WTC11 (cell line): ENCODE data around the gene LIN7A.

Experiments used
- FOXK1 ChIP-seq: sonication (generic); formaldehyde crosslinking; IDR thresholded peaks from 2 replicates; pipeline ENCODE4 v1.8.0; 2022; ENCODE audit warnings: mild to moderate bottlenecking, moderate library complexity, missing genetic modification reagents
- MYBL2 ChIP-seq: sonication (generic); formaldehyde crosslinking; IDR thresholded peaks from 2 replicates; pipeline ENCODE4 v1.8.1; 2023; ENCODE audit warnings: mild to moderate bottlenecking, moderate library complexity, missing genetic modification reagents
- TF ChIP-seq, protein P1 (sequence below): fragments of 200-600 bp; IDR thresholded peaks from 2 replicates; pipeline ENCODE4 v1.8.0; 2022; ENCODE audit warnings: antibody characterized with exemption

DNA sequence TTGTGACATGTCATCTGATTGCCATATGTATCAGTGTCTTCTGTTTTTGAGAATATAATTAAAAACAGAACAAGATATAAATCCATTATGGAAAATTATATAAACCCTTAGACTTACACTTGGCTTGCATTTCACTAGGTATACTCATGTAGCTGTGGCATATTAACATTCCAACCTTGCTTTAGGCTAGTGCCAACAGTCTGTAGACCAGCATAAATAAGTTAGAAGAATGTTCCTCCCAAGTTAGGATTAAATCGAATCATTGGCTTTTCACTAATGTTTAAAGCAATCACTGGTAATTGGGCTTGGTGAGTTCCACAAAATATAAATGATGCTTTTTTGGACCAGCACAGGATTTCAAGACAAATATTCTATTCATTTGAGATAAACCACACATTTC is 103.0 kb downstream of the LIN7A start:
- TF ChIP-seq FOXK1 (CRISPR knock-in tag) = no peak
- no peak for TF ChIP-seq MYBL2
- TF ChIP-seq, protein P1, sequence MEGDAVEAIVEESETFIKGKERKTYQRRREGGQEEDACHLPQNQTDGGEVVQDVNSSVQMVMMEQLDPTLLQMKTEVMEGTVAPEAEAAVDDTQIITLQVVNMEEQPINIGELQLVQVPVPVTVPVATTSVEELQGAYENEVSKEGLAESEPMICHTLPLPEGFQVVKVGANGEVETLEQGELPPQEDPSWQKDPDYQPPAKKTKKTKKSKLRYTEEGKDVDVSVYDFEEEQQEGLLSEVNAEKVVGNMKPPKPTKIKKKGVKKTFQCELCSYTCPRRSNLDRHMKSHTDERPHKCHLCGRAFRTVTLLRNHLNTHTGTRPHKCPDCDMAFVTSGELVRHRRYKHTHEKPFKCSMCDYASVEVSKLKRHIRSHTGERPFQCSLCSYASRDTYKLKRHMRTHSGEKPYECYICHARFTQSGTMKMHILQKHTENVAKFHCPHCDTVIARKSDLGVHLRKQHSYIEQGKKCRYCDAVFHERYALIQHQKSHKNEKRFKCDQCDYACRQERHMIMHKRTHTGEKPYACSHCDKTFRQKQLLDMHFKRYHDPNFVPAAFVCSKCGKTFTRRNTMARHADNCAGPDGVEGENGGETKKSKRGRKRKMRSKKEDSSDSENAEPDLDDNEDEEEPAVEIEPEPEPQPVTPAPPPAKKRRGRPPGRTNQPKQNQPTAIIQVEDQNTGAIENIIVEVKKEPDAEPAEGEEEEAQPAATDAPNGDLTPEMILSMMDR = no peak
